HG02870 (cell line): Measurements from ENCODE around the gene RPUSD1.
A peak's percentile ranks its signal among the peaks of the same experiment; 100 is the strongest.
"Not testable (repeated sequence)": the region's sequence is repeated elsewhere in the genome, so short reads cannot be mapped to it uniquely, and the experiment has no call there.

Experiments used
- ATAC-seq: cut with Tn5 transposase; IDR thresholded peaks from one replicate; pipeline ENCODE4 v1.9.1; 2021; ENCODE audit warnings: mild to moderate bottlenecking, moderate library complexity; ENCODE audit not compliant: unreplicated experiment

Gene RPUSD1

DNA sequence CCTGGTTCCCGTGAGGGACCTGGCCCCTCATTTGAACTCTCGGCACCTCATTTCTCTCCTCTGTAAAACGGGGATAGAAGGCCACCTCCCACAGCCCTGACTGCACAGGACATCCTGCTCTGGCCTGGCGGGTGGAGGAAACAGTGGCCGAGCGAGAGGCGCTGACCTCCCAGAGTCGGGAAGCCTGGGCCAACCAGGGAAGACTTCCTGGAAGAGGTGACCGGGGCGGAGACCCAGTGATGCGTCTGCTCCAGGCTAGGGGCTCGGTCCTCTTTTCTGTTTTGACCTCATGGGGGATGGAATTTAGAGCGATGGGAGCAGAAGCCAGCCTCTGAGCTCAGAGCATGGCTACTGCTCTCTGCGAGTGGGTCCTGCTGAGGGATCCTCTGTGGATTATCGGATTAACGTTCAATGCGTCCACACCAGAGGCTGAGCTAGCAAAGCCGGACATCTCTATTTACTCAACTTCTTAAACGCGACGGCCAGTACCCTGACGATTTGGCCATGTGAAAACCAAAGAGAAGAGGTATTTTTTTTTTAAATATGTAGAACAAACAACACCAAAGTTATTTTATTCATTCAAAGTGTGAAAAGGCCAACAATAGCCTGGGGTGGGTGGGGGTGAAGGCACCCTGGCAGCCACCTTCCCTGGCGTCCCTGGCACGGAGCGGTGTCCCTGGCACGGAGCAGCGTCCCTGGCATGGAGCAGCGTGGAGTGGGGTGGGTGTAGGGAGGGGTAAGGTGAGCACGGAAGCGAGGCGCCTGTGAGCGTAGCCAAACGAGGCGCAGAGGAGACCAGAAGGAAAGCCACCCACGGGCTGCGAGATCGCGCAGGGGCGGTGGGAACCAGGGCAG, 36.8 kb downstream of the RPUSD1 start:
- ATAC-seq, result no peak

DNA sequence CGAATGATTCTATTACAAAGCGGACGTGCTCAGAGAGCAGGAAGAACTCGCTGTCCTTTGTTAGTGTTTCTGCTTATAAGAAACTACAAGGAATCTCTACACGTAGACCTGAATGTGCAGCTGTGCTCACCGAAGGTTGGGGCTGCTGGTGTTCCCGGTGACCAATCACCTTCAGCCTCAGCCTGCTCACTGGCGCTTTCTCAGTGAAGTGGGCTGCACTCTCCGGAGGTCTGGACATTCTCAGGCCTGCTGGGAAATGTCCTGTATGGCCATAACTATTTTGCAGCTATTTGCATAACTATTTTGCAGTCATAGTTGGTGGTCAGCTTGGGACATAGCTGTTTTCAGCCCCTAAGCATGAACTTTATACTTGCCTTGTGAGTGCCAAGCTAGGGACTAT, 37.7 kb downstream of the RPUSD1 start:
- no peak for ATAC-seq

DNA sequence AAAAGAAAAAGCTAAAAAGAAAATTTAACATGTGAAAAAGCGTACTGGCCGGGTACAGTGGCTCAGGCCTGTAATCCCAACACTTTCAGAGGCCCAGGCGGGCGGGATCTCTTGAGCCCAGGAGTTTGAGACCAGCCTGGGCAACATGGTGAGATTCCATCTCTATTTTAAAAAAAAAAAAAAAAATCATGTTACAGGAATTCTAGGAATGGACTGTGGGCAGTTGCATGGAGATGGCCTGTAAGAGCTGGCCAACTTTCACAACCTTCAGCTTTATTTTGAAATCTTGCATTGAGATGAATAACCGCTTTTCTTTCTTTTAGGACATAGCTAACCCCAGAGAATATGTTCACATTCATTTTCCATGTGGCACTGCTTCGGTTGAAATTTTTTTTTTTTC, 39.2 kb downstream of the RPUSD1 start:
- no peak for ATAC-seq

DNA sequence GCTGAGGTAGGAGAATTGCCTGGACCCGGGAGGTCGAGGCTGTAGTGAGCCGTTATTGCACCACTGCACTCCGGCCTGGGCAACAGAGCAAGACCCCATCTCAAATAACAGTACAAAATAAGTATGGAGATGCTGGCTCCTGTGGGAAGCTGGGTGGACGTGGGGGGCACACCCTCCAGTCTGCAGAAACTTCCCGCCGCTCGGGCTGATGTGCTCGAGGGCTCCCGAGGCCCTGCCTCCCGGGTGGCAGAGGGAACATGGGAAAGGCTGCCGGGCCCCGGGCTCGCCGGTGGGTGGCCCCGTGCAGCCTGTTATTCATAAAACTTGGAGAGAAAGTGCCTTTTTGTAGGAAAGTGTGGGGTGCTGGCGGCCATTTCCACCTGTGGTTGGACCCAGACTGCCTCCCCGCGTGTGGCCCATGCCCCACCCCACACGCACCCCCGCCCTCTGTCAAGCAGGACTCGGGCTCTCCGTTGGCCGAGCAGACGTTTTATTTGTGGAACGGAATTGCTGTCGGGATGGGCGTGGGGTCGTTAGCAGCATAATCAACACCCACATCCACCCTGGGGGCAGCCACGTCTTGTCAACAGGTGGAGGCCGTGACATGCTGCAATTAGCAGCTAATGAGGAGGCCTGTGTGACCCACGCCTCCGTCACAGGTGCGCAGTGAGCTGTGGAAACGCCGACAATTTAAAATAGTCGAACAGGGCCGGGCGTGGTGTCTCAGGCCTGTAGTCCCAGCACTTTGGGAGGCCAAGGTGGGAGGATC, 40.0 kb downstream of the RPUSD1 start:
- ATAC-seq, result no peak

DNA sequence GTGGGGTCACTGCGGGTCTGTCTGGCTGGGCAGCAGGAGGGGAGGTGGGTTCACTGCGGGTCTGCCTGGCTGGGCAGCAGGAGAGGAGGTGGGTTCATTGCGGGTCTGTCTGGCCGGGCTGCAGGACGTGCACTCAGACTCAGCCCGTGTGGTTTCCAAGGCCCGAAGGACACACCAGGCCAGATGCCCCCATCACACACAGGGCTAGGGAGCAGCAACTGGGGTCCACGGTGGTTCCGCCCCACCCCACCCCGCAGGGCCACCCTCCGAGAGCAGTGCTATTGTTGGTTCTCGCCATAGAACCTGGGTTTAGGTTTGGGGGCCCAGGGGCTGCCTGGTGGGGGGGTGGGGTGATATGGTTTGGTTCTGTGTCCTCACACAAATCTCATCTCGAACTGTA, 41.5 kb downstream of the RPUSD1 start:
- no peak for ATAC-seq

DNA sequence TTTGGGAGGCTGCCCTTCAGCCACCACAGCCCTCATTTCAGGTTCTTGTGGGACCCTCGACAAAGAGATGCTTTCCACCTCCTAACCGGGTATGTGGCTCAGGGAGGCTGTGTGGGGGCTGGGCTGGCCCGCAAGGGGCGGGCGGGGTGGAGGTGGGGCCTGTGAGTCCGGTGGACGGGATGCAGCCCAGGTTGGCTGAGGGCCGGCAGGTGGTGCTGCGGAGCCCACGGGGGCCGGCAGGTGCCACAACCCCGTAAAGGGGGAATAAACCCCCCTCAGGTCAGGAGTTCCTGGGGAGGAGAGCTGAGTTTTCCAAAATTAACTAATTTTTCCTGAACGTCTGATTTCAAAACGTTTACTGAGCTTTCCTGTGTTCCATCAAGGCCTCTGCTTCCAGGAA, 42.4 kb downstream of the RPUSD1 start:
- no peak for ATAC-seq

DNA sequence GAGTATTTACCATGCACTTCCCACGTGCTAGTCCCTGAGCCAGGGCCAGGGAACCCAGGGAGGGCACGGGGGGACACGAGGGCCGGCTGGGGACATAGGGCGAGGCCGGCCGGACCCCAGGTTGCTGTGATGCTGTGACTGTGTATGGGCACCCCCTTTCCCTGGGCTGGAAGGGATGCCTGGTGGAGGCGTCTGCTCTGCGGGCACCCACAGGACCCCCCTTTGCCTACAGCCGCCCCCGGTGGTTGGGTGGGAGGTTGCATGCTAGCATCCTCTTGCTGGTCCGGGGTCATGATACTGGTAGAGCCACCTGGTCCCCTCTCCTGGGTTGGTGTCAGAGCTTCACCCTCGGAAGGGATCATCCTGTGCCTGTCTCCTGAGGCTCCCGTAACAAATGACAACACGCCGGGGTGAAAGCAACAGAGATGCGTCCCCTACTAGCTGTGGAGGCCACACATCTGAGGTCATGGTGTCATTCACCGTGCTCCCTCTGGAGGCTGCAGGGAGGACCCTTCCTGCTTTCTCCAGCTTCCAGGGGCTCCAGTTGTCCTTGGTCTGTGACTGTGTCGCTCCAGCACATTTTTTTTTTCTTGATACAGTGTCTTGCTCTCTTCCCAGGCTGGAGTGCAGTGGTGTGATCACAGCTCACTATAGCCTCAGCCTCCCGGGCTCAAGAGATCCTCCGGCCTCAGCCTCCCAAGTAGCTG, 44.2 kb downstream of the RPUSD1 start:
- ATAC-seq, result no peak

DNA sequence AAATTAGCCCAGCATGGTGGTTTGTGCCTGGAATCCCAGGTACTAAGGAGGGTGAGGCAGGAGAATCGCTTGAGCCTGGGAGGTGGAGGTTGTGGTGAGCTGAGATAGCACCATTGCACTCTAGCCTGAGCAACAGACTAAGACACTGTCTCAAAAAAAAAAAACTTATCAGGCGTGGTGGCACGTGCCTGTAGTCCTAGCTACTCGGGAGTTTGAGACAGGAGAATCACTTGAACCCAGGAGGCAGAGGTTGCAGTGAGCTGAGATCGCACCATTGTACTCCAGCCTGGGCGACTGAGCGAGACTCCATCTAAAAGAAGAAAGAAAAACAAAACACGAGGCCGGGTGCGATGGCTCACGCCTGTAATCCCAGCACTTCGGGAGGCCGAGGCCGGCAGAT, 45.3 kb downstream of the RPUSD1 start:
- ATAC-seq, result not testable (repeated sequence)

DNA sequence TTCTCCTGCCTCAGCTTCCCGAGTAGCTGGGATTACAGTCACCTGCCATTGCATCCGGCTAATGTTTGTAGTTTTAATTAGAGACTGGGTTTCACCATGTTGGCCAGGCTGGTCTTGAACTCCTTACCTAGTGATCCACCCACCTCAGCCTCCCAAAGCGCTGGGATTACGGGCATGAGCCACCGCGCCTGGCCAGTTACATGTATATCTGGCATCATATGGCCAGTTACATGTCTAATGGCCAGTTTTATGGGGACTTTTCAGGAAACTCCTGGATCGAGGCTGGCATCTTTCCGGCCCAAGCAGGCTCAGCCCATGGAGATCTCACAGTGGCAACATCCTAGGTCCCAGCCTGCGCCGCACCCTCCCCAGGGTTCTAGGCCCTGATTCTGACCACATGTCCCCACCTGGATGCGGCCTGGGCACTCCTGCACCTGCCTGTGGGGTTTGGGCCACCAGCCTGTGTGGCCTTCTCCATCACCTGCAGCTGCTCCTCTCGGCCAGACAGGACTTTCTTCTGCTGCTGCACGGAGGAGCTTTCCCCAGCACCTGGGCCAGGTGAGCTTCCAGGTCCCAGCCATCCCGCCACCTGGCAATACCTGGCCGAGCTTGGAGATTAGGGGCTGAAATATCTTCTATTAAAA, 46.1 kb downstream of the RPUSD1 start:
- no peak for ATAC-seq

DNA sequence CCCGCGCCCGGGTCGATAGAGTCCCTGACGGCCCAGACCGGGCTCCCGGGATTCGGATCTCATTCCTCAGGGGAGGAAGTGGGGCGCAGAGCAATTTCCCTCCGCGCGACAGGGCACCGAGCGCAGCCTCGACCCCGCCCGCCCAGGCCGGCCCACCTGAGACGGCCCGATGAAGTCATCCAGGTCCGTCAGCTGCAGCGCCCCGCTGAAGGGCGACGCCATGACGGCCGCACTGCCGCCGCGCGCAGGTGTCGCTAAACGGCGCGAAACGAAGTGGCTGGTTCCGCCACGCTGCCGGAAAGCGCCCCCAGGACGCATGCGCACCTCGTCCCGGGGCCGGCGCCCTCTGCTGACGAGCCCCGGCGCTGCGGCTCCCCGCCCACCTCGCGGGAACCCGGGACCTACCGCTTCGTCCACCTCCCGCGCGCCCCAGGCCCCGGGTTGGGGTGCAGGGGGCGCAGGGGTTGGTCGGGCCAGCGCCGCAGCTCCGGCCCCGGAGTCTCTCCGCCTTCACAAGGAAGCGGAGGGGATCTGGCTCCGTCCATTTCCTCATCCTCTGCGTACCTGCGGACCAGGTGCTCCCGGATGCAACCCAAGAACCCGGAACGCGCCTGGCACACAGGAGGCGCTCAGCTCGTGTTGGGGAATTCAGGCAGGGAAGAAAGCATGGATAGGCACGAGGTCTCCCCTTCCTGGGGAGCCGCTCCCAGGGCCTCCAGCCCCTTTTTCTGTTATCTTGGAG, 47.2 kb downstream of the RPUSD1 start, which contains the start of gene CIAO3:
Gene CIAO3 (minus strand): TSS at position 234 of the 742 bp plus-strand sequence. CDS start 12 bp downstream, at position 222.
- ATAC-seq, result no peak

DNA sequence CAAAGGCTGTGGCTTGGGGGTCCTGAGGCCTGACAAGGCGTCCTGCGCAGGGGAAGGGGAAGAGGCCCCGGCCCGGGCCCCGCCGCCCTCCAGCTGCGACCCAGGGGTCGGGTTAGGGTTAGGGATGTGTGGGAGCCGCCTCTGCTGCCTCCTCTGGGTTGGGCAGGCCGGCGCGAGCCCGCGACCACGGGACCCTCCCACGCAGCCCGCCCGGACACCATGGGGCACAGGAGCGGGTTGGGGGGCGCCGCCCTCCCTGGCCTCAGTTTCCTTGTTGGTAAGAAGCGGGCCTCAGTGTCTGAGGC, 47.8 kb downstream of the RPUSD1 start:
- ATAC-seq, result no peak

DNA sequence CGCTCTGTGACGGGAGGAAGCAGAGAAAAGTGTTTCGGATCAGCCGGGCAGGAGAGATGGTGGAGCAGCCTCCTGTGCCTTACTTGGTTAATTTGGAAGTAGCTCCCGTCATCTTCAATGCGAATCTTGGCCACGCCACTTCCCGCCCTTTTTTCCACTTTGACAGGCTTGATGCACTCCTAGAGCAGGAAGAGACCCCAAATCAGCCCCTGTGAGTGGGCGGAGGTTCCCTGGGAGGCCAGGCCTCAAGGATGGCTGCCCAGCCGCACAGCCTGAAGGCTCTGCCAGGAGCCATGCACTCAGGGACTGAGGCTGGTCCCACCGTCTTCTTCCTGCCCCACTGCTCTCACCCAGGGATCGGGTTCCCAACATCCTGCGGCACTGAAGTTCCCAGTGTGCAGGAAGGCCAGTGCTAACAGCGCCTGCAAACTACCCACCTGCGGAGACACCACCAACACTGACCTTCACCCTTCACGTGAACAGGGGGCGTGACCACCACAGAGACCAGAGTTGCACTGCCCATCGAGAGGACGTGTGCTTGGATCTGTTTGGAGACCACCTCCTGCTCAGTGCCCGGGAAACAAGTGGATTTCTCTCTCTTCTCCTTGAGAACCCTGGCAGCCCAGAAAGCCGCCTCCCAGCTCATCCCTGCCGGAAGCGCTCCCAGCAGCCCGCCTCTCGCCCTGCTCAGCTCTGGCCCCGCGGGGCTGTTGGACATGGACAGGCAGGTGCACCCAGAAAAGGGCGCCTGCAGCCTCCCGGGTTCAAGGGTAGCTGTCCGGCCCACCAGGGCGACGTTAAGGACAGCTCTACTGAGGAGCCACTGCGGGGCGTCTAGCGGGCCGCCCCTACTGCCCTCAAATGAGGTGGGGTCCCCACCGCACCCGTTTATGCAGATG, 48.4 kb downstream of the RPUSD1 start:
- no peak for ATAC-seq

DNA sequence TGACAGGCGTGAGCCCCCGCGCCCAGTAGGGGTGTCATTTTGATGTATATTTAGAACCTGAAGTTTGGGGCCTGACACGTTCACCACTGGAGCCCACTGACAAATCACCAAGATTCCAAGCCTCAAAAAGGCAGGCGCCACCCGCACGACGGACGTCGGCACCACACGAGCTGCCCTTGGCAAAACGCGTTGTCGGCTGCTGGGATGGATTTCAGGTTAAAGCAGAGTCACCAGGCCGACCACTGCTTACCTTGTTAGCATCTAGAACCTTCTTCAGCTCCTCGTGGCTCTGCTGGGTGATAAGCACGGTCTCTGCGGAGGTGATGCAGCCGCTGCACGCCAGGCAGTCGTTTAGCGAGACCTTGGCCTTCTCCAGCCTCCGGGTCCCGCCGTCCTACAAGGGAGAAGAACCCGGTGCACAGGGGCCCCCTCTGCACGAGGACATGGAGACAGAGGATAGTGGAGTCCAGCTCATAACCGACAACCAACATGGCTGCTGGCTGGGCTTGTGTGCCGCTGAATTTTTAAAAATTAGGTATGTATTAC, 51.2 kb downstream of the RPUSD1 start:
- no peak for ATAC-seq

DNA sequence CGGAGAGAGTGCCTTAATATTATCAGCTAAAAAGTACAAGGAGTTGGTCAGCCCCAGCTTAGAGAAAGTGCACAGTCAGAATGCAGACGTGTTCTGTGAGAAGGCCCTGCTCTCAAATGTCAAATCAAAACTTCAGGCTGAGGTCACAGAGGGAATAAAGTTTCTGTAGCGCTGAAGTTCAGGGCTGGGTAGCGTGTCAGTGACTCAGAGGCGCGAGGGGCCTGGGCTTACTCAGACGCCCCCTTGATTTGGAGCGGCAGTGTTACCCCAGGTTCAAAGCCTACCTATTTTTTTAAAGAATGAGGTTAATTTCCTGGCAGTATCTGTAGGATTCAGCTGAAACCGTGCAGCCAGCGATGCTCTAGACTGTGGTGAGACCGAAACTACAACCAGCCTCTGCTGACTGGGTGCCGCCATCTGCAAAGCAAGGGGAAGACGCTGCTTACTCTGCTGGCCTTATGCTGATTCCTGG, 52.2 kb downstream of the RPUSD1 start:
- ATAC-seq, result peak; percentile 55

DNA sequence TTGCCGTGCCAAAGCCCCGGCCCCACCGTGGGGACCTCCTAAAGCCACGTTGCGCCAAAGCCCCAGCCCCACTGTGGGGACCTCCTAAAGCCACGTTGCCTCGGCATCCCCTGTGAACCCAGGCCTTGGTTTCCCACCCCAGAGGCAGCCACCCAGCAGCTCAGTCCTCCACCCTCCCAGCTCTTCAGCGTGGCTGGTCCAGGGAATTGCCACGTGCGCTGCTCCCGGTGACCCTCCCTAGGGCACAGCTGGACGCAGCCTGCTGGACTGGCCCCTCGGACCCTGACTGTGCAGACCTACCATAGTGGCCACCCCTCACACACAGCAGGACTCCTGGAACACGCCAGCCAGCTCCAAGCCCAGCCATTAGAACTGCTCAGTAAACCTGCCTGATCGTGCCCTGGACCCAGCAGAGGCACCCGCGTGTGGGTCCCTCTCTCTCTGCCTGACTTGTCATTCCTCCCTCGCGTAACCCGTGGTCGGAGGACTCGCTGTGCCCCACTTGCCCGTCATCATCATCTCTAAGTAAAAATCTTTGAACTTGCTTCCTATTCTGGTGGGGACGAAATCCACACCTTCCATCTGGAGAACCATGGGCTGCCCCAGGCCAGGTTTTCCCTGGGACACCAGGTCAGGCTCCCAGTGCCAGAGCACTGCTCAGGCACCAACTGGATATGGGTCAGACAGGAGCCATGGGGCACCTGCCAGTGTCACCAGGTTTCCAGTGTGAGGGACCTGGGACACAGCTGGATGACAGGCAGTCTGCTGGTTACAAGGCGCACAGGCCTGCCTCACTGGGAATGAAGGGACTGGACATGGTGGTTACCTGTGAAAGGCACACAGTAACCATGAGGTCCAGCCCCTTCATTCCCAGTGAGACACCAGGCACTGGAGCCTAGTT, 53.0 kb downstream of the RPUSD1 start:
- no peak for ATAC-seq
